ENCODE results near the gene S100A5. TPM values are rescaled to one million over a fixed set of nuclear protein-coding genes. Genes with fewer than 3 reads are reported as not detected.

S100A5 gene
- total RNA-seq, 1 donor from 2014 or later, result 0.39 TPM

DNA sequence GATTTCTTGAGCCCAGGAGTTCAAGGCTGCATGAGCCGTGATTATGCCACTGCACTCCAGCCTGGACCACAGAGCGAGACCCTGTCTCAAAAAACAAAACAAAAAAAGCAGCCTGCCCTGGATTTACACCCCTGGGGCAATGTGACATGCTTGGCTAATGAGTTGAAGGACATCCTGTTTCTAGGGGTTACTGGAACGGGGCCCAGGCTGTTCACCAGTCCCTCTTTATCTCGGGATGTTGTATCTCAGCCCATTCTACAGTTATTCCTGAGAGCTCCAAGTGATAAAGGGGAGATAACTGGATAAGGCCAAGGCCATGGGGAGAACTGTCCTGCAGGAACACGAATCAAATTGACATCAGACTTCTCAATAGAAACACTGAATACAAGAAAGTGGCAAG is 46.6 kb upstream of the S100A5 start:
- no peaks in the 10 kb centered on the region for H3K9me3 ChIP-seq (ENCODE audit: insufficient read depth, low read depth, low read length)

DNA sequence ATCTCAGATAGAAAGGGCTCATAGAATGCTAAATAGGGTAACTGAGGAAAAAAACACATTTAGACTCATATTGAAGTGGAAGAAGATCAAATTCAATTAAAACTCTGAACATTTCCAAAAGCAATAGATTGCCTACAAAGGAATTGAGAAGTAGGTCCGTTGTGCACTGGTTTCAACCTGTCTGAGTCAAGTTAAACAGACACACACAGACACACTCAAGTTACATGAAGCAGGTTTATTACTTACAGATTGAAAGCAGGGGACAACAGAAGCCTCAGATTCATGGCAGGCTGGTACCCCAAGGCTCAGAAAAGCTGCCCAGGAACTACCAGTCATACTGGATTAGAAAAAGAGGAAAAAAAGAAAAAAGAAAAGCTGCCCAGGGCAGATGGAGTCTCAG is 45.6 kb upstream of the S100A5 start:
- Histone ChIP-seq H3K9ac (ENCODE audit: low read length) (no peak overlapping the region), H3K4me1 (ENCODE audit: insufficient read depth, low read length) (peaks cover 7% of the 10 kb centered on the region), H4K20me1 (ENCODE audit: insufficient read depth, low read length) (no peaks in the 10 kb centered on the region), H2AFZ (ENCODE audit: low read depth, low read length) (no peak overlapping the region), H3K36me3 (ENCODE audit: insufficient read depth, low read length) (no peaks in the 10 kb centered on the region), H3K27me3 (ENCODE audit: insufficient read depth, low read length) (no peaks in the 10 kb centered on the region), H3K4me2 (ENCODE audit: low read length) (no peak overlapping the region), H3K79me2 (ENCODE audit: insufficient read depth, low read length) (no peaks in the 10 kb centered on the region), H3K4me3 (ENCODE audit: insufficient read depth, low read depth, low read length) (no peak overlapping the region), H3K27ac (ENCODE audit: low read depth, low read length) (no peak overlapping the region), H3K9me3 (ENCODE audit: insufficient read depth, low read depth, low read length) (no peaks in the 10 kb centered on the region)
- Mint-ChIP-seq H3K36me3 (ENCODE audit: low read depth, unreplicated experiment) (no peaks in the 10 kb centered on the region), H3K27me3 (ENCODE audit: low read depth, unreplicated experiment) (no peaks in the 10 kb centered on the region), H3K9me3 (ENCODE audit: unreplicated experiment) (no peaks in the 10 kb centered on the region), H3K4me1 (ENCODE audit: low read depth, unreplicated experiment) (no peaks in the 10 kb centered on the region), H3K4me3 (ENCODE audit: unreplicated experiment) (no peak overlapping the region), H3K27ac (ENCODE audit: unreplicated experiment) (no peak overlapping the region)
- TF ChIP-seq, protein P1, sequence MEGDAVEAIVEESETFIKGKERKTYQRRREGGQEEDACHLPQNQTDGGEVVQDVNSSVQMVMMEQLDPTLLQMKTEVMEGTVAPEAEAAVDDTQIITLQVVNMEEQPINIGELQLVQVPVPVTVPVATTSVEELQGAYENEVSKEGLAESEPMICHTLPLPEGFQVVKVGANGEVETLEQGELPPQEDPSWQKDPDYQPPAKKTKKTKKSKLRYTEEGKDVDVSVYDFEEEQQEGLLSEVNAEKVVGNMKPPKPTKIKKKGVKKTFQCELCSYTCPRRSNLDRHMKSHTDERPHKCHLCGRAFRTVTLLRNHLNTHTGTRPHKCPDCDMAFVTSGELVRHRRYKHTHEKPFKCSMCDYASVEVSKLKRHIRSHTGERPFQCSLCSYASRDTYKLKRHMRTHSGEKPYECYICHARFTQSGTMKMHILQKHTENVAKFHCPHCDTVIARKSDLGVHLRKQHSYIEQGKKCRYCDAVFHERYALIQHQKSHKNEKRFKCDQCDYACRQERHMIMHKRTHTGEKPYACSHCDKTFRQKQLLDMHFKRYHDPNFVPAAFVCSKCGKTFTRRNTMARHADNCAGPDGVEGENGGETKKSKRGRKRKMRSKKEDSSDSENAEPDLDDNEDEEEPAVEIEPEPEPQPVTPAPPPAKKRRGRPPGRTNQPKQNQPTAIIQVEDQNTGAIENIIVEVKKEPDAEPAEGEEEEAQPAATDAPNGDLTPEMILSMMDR (IDR thresholded peaks at IDR 0.05; ENCODE audit: insufficient read depth, low read depth, low read length), result no peak
- TF ChIP-seq EZH2 (IDR thresholded peaks at IDR 0.05; ENCODE audit: insufficient read depth, low read length), result no peak
- DNase-seq (ENCODE audit: low read depth), result no peak
- FAIRE-seq, result no peak

More for the DNA sequence above, 46.6 kb upstream of the S100A5 start:
- Histone ChIP-seq H3K4me2 (ENCODE audit: low read length) (no peak overlapping the region), H3K79me2 (ENCODE audit: insufficient read depth, low read length) (no peaks in the 10 kb centered on the region), H3K27me3 (ENCODE audit: insufficient read depth, low read length) (no peaks in the 10 kb centered on the region), H3K4me1 (ENCODE audit: insufficient read depth, low read length) (peaks cover 7% of the 10 kb centered on the region), H3K4me3 (ENCODE audit: insufficient read depth, low read depth, low read length) (no peak overlapping the region), H3K36me3 (ENCODE audit: insufficient read depth, low read length) (no peaks in the 10 kb centered on the region), H4K20me1 (ENCODE audit: insufficient read depth, low read length) (no peaks in the 10 kb centered on the region), H3K9ac (ENCODE audit: low read length) (no peak overlapping the region), H3K27ac (ENCODE audit: low read depth, low read length) (no peak overlapping the region), H2AFZ (ENCODE audit: low read depth, low read length) (no peak overlapping the region)
- TF ChIP-seq, protein P1 (IDR thresholded peaks at IDR 0.05; ENCODE audit: insufficient read depth, low read depth, low read length), result no peak
- no peak for TF ChIP-seq EZH2 (IDR thresholded peaks at IDR 0.05; ENCODE audit: insufficient read depth, low read length)
- FAIRE-seq, result no peak
- Mint-ChIP-seq H3K4me1 (ENCODE audit: low read depth, unreplicated experiment) (no peaks in the 10 kb centered on the region), H3K36me3 (ENCODE audit: low read depth, unreplicated experiment) (no peaks in the 10 kb centered on the region), H3K27me3 (ENCODE audit: low read depth, unreplicated experiment) (no peaks in the 10 kb centered on the region), H3K9me3 (ENCODE audit: unreplicated experiment) (no peaks in the 10 kb centered on the region), H3K27ac (ENCODE audit: unreplicated experiment) (no peak overlapping the region), H3K4me3 (ENCODE audit: unreplicated experiment) (no peak overlapping the region)
- DNase-seq (ENCODE audit: low read depth), result no peak

DNA sequence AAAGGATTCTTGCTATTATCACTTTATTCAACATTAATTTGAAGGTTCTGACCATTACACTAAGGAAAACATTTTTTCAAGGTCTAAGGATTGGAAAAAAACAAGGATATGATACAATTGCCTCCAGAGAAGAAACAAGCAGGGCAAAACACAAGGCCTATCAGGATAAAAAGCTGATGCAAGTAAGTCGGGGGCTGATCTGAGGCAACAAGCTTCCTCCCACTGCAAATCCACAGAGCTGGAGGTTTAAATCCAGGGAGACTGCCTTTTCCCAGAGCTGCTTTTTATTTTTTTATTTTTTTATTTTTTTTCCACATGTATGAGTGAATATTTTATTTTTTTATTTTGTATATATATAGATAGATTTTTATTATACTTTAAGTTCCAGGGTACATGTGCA is 44.3 kb upstream of the S100A5 start:
- no peak overlapping the region for H3K27ac Mint-ChIP-seq (ENCODE audit: unreplicated experiment)
- H3K4me2 ChIP-seq (ENCODE audit: low read length), result no peak overlapping the region
- H3K4me1 ChIP-seq (ENCODE audit: insufficient read depth, low read length), result peaks cover 7% of the 10 kb centered on the region
- H3K36me3 ChIP-seq (ENCODE audit: insufficient read depth, low read length), result no peaks in the 10 kb centered on the region
- H4K20me1 ChIP-seq (ENCODE audit: insufficient read depth, low read length), result no peaks in the 10 kb centered on the region
- no peaks in the 10 kb centered on the region for H3K36me3 Mint-ChIP-seq (ENCODE audit: low read depth, unreplicated experiment)
- H3K9me3 Mint-ChIP-seq (ENCODE audit: unreplicated experiment), result no peaks in the 10 kb centered on the region
- no peak overlapping the region for H2AFZ ChIP-seq (ENCODE audit: low read depth, low read length)
- no peak for FAIRE-seq
- H3K9ac ChIP-seq (ENCODE audit: low read length), result no peak overlapping the region
- no peaks in the 10 kb centered on the region for H3K79me2 ChIP-seq (ENCODE audit: insufficient read depth, low read length)
- H3K4me3 Mint-ChIP-seq (ENCODE audit: unreplicated experiment), result no peak overlapping the region
- DNase-seq (ENCODE audit: low read depth), result no peak
- H3K27me3 Mint-ChIP-seq (ENCODE audit: low read depth, unreplicated experiment), result no peaks in the 10 kb centered on the region
- no peak overlapping the region for H3K27ac ChIP-seq (ENCODE audit: low read depth, low read length)
- no peak for TF ChIP-seq EZH2 (IDR thresholded peaks at IDR 0.05; ENCODE audit: insufficient read depth, low read length)
- TF ChIP-seq, protein P1 (IDR thresholded peaks at IDR 0.05; ENCODE audit: insufficient read depth, low read depth, low read length), result no peak
- H3K9me3 ChIP-seq (ENCODE audit: insufficient read depth, low read depth, low read length), result no peaks in the 10 kb centered on the region
- no peaks in the 10 kb centered on the region for H3K27me3 ChIP-seq (ENCODE audit: insufficient read depth, low read length)
- H3K4me1 Mint-ChIP-seq (ENCODE audit: low read depth, unreplicated experiment), result no peaks in the 10 kb centered on the region
- no peak overlapping the region for H3K4me3 ChIP-seq (ENCODE audit: insufficient read depth, low read depth, low read length)
